Activated naive CD4-positive, alpha-beta T cell treated with Interleukin-2 at 50 U/mL for 16 hours (primary cell): ENCODE results near the gene NUP188.

Source experiments
- DNase-seq: peaks from one replicate; pipeline ENCODE4 v3.0.0-alpha.2; 2020

The NUP188 gene

GRCh38 chr9:129007035-129007765 is 59.7 kb downstream of the NUP188 start:
- no peak for DNase-seq

GRCh38 chr9:129007766-129008468 is 60.4 kb downstream of the NUP188 start:
- DNase-seq: no peak

DNA sequence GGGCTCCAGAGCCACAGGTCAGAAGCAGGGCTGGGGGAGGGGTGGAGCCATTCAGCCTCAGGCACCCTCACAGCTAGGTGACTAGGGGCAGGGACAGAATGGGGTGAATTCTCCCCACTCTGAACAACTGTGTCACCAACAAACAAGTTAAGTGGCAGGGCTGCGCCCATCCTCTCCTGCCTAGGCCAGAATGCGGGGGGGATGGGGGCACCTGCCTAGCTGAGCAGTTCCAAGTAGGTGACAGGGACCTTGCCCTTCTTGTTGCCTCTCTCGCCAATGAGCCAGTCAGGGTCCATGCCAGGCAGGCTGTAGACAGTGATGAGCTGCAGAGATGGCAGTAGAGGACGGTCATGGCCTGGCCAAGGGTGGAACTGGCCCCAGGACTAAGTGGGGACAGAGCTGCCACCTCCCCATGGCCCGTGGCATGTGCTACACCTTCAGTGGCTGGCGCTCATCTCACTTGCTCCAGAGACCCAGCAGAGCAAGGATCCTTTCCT is 61.0 kb downstream of the NUP188 start:
- no peak for DNase-seq

DNA sequence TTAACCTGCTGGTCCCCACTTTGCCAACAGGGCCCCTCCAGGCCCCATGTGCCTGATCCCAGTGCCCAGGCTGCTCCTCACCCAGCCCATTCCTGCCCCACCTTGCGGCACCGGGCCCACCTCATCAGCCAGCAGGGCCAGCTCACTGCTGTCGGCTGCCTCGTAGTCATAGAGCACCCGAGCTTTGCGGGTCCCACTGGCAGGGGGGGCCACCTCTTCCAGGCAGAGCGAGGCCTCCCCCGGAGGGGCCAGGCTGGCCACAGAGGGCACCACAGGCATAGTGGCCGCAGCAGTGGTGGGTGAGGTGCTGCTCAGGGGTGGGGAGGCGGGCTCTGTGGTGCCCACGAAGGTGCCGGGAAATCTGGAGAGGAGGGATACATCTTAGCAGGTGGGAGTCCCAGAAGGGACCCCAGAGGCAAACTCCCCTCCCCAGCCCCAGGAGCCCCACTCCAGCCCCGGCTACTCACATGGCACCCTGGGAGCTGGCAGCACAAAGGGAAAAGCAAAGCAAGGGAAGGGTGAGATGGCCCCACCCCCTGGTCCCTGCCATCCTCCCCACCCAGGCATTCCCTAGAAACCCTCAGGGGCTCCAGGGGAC is 61.6 kb downstream of the NUP188 start:
- no peak for DNase-seq

- no peak for DNase-seq
Measured at GRCh38 chr9:129009584-129010141, 62.2 kb downstream of the NUP188 start.

GRCh38 chr9:129010267-129010975 is 62.9 kb downstream of the NUP188 start:
- DNase-seq: no peak

DNA sequence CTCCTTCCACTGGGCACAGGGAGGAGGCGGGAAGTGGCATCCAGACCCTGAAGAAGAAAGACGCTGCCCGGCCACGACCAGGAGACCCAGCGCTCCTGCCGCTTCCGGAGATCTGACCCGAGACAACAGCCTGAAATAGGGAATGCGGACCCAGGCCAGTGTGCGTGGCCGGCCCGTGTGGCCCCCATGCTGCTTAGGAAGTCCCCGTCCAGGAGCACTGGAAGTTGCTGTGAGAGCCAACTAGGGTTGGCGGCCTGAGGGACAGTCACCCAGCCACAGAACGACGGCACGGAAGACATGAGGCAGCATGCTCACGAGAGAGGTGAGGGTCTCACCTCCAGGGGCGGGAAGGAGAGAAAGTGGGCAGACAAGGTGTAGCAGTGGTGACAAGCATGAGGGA is 63.7 kb downstream of the NUP188 start:
- no peak for DNase-seq

GRCh38 chr9:129011761-129012181 is 64.3 kb downstream of the NUP188 start:
- DNase-seq: no peak

DNA sequence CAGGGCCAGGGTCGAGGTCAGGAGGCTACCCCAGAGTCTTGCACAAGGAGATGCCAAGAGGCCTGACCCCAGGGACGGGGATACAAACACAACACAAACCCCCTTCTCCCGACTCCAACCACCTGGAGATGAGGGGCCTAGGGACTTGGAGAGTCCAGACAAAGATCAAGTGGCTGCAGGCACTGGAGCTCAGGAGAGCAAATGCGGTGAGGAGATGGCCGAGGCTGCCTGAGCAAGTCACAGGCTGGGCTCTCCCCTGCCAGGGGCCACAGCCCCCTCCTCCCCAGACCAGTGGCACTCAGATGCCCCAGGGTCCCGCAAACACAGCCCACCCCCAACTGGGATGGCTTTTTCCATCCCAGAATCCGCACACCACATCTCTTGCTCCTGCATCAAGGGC is 64.8 kb downstream of the NUP188 start:
- no peak for DNase-seq

DNA sequence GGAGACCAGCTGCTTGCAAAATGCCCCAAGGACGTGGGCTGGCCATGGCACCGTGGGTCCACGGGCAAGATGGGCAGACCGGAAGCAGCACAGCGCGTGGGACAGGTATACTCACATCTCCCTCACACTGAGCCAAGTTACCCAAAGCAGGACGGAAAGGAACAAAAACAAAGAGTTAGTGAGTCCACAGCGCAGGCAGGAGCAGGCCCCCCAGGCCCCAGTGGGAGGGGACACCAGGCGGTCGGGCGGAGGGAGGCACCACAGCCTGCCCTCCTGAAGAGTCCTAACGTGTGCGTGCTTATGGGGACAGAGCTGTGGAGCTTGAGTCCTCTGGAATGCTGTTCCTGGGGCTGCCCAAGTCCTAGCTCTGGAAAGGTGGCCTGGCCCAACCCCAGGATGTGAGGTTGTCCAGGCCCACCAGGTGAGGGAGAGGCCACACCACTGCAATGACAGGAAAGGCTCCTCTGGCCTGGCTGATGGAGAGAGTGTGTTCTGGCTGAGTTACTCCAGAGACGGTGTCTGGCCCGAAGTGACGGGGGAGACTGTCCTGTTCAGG is 65.5 kb downstream of the NUP188 start:
- DNase-seq: no peak

DNA sequence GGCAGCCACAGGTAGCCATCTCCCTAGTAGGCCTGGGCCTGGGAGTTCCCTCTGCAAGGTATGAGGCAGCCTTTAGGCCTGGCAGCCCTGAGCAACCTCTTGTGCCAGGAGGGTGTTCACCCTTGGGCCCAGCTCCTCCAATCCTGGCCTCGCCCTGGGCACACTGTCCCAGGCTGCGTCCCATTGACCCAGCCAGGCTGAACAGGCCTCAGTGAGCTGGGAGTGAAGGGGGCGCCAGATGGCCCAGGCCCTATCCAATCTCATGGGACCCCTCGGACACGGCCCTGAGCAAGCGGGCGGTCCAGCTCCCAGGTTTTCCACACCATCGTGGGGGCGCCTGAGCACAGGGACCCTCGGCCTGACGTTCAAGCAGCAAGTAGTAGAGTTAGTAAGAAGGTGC is 66.2 kb downstream of the NUP188 start:
- no peak for DNase-seq

DNA sequence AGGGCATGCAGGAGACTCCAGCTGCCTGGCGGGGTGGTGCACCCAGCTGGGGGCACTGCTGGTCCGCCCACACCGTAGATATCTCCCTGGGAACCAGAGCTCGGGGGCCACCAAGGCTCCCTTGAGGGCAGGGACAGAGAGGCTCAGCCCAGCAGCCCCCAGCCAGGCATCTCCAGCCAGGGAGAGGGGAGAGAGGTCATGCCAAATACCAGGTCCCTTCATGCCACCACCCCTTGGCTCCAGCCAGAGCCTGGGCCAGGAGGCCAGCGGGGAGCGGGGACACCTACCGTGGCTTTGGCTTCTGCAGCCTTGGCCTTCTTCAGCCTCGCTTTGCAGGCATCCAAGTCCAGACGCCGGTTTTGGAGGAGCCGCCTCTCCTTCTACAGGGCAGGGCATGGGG is 66.6 kb downstream of the NUP188 start:
- no peak for DNase-seq

- DNase-seq: no peak
Measured at GRCh38 chr9:129014608-129015007, 67.1 kb downstream of the NUP188 start.

DNA sequence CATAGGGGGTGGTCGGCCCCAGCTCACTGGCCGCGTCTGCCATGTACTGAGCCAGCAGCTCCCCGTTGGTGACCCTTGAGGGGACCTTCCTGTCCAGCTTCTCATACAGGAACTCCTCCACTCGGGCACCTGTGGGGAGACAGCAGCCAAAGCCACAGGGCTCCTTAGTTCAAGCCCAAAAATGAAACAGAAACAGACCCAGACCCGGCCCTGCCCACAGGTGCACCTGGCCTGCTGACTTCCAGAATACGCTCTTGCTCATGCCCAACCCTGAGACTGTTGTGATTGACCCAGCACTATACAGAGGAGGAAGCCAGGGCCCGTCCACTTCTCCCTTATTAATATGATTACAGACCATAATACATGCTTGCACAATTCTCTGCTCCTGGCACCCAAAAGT is 73.6 kb downstream of the NUP188 start:
- no peak for DNase-seq

GRCh38 chr9:129022037-129022436 is 74.5 kb downstream of the NUP188 start:
- no peak for DNase-seq

GRCh38 chr9:129023036-129023907 is 75.8 kb downstream of the NUP188 start:
- no peak for DNase-seq

DNA sequence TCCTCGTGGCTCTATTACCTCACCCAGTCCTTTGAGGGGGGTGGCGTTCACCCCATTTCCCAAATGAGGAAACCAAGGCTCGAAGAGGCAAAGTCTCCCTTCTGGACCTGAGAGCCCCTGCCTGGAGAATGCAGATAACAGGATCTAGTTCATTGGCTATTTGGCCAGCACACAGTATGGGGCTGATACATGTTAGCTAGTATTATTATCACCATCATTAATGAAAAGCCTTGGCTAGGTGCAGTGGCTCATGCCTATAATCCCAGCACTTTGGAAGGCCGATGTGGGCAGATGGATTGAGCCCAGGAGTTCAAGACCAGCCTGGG is 76.4 kb downstream of the NUP188 start:
- DNase-seq: no peak

- DNase-seq: no peak
Measured at GRCh38 chr9:129026442-129027223, 79.1 kb downstream of the NUP188 start.

- DNase-seq: no peak
Measured at GRCh38 chr9:129027224-129027684, 79.8 kb downstream of the NUP188 start.

DNA sequence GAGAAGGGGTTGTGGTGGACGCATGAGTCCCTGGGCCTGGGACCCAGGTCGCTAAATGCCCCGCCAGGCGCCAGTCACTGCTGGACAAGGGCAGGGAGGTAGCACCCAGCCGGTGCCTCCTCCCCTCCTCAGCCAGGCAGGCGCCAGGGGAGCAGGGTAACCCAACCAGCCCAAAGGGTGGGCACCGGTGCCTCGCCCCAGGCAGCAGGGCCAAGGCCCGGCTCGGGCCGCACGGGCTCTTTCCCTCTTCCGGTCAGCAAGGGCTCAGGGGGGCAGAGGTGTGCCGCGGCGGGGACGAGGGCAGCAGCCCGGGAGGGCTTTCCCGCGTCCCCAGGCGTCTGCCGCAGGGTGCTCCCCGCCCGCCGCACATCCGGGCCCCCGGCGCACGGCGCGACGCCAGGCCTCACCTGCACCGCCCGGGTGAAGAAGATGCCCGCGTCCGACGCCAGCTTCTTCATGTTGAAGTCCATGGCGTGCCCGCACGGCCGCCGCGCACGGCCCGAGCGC is 80.2 kb downstream of the NUP188 start:
- no peak for DNase-seq
